ENCODE measurements around the gene GNAI2.
"Not testable (repeated sequence)": the region's sequence is repeated elsewhere in the genome, so short reads cannot be mapped to it uniquely, and the experiment has no call there.

GNAI2 gene

GRCh38 chr3:50226888-50227389, 9.1 kb upstream of the GNAI2 start:
- no peak for DNase-seq (ENCODE audit: low read depth)

GRCh38 chr3:50227390-50228183, 8.4 kb upstream of the GNAI2 start:
- no peak for DNase-seq (ENCODE audit: low read depth)

- DNase-seq (ENCODE audit: low read depth) = not testable (repeated sequence)
Measured at GRCh38 chr3:50228184-50228763, 7.7 kb upstream of the GNAI2 start.

GRCh38 chr3:50229490-50229889, 6.5 kb upstream of the GNAI2 start:
- DNase-seq (ENCODE audit: low read depth) = no peak

- no peak for DNase-seq (ENCODE audit: low read depth)
Measured at GRCh38 chr3:50230104-50230793, 5.8 kb upstream of the GNAI2 start.

GRCh38 chr3:50230794-50231125, 5.2 kb upstream of the GNAI2 start:
- no peak for DNase-seq (ENCODE audit: low read depth)

GRCh38 chr3:50231581-50231980, 4.4 kb upstream of the GNAI2 start:
- no peak for DNase-seq (ENCODE audit: low read depth)

- DNase-seq (ENCODE audit: low read depth) = no peak
Measured at GRCh38 chr3:50232303-50232702, 3.7 kb upstream of the GNAI2 start.

GRCh38 chr3:50233176-50233575, 2.8 kb upstream of the GNAI2 start:
- DNase-seq (ENCODE audit: low read depth) = no peak

GRCh38 chr3:50236484-50237132, 604 bp downstream of the GNAI2 start:
- DNase-seq (ENCODE audit: low read depth) = no peak

- no peak for DNase-seq (ENCODE audit: low read depth)
Measured at GRCh38 chr3:50237133-50237651, 1.2 kb downstream of the GNAI2 start.

GRCh38 chr3:50237754-50238548, 1.9 kb downstream of the GNAI2 start:
- DNase-seq (ENCODE audit: low read depth) = peak; percentile 53

GRCh38 chr3:50238549-50239026, 2.6 kb downstream of the GNAI2 start:
- no peak for DNase-seq (ENCODE audit: low read depth)

GRCh38 chr3:50239649-50240048, 3.6 kb downstream of the GNAI2 start:
- DNase-seq (ENCODE audit: low read depth) = no peak

- DNase-seq (ENCODE audit: low read depth) = no peak
Measured at GRCh38 chr3:50241163-50241562, 5.2 kb downstream of the GNAI2 start.

GRCh38 chr3:50241713-50242380, 5.8 kb downstream of the GNAI2 start:
- DNase-seq (ENCODE audit: low read depth) = no peak

- no peak for DNase-seq (ENCODE audit: low read depth)
Measured at GRCh38 chr3:50242381-50242770, 6.4 kb downstream of the GNAI2 start.

- DNase-seq (ENCODE audit: low read depth) = no peak
Measured at GRCh38 chr3:50242851-50243542, 7.0 kb downstream of the GNAI2 start.

GRCh38 chr3:50243543-50243895, 7.5 kb downstream of the GNAI2 start:
- no peak for DNase-seq (ENCODE audit: low read depth)

GRCh38 chr3:50244813-50245212, 8.8 kb downstream of the GNAI2 start:
- DNase-seq (ENCODE audit: low read depth) = not testable (repeated sequence)

Data from GM04503 (cell line).